Fibroblast of skin of right biceps (primary cell): Measurements from ENCODE around the gene PYCR2.
"Not testable (repeated sequence)": the region's sequence is repeated elsewhere in the genome, so short reads cannot be mapped to it uniquely, and the experiment has no call there.

Source experiments
- DNase-seq: peaks from one replicate; pipeline ENCODE4 v3.0.0-alpha.2; 2013

The PYCR2 gene

GRCh38 chr1:225923692-225924555, at the start of gene PYCR2:
Gene PYCR2 (minus strand): TSS chr1:225924250. CDS start chr1:225924110, 140 bp downstream.
- DNase-seq: peak; percentile 97

GRCh38 chr1:225973158-225973557, 49.1 kb upstream of the PYCR2 start:
- DNase-seq: no peak

- DNase-seq: no peak
These were observed 48.5 kb upstream of the PYCR2 start for GRCh38 chr1:225972344-225973152.

- DNase-seq: not testable (repeated sequence)
These were observed 46.6 kb upstream of the PYCR2 start for GRCh38 chr1:225970592-225971157.

GRCh38 chr1:225969751-225970150, 45.7 kb upstream of the PYCR2 start:
- not testable (repeated sequence) for DNase-seq

GRCh38 chr1:225965231-225965630, 41.2 kb upstream of the PYCR2 start:
- DNase-seq: no peak

- DNase-seq: no peak
These were observed 39.9 kb upstream of the PYCR2 start for GRCh38 chr1:225963735-225964530.

- no peak for DNase-seq
These were observed 38.5 kb upstream of the PYCR2 start for GRCh38 chr1:225962440-225962975.

- no peak for DNase-seq
These were observed 37.8 kb upstream of the PYCR2 start for GRCh38 chr1:225961659-225962439.

- DNase-seq: no peak
These were observed 34.0 kb upstream of the PYCR2 start for GRCh38 chr1:225958041-225958440.

- no peak for DNase-seq
These were observed 30.7 kb upstream of the PYCR2 start for GRCh38 chr1:225954753-225955152.

GRCh38 chr1:225953315-225953714, 29.3 kb upstream of the PYCR2 start:
- no peak for DNase-seq

- no peak for DNase-seq
These were observed 27.0 kb upstream of the PYCR2 start for GRCh38 chr1:225950905-225951497.

GRCh38 chr1:225949041-225949440, 25.0 kb upstream of the PYCR2 start:
- no peak for DNase-seq

GRCh38 chr1:225946803-225947202, 22.8 kb upstream of the PYCR2 start:
- no peak for DNase-seq

- no peak for DNase-seq
These were observed 22.1 kb upstream of the PYCR2 start for GRCh38 chr1:225946082-225946620.

- no peak for DNase-seq
These were observed 21.5 kb upstream of the PYCR2 start for GRCh38 chr1:225945564-225945963.

GRCh38 chr1:225944951-225945350, 20.9 kb upstream of the PYCR2 start:
- no peak for DNase-seq

- DNase-seq: no peak
These were observed 20.3 kb upstream of the PYCR2 start for GRCh38 chr1:225944387-225944786.

- no peak for DNase-seq
These were observed 19.5 kb upstream of the PYCR2 start for GRCh38 chr1:225943582-225943981.

- no peak for DNase-seq
These were observed 18.5 kb upstream of the PYCR2 start for GRCh38 chr1:225942574-225942973.
